Mesendoderm (in vitro differentiated cells): ENCODE results near the gene ATL1.

Experiments
- DNase-seq: peaks from one replicate; pipeline ENCODE4 v3.0.0; 2013
- H2AK5ac ChIP-seq: 2 replicates; pipeline ENCODE4 v1.6.1; 2013; ENCODE audit warnings: low read length, inconsistent platforms
- H2BK120ac ChIP-seq: 2 replicates; pipeline ENCODE4 v1.6.1; 2013; ENCODE audit warnings: low read depth, mild to moderate bottlenecking, low read length, moderate library complexity, mixed read lengths
- H2BK15ac ChIP-seq: replicated peaks from 2 replicates; pipeline ENCODE4 v1.6.1; 2013; ENCODE audit warnings: low read depth, mild to moderate bottlenecking, moderate library complexity
- H2BK5ac ChIP-seq: 2 replicates; pipeline ENCODE4 v1.6.1; 2013; ENCODE audit warnings: low read length, inconsistent platforms
- H3K18ac ChIP-seq: 2 replicates; pipeline ENCODE4 v1.6.1; 2013; ENCODE audit warnings: mild to moderate bottlenecking, low read length, mixed read lengths
- H3K23ac ChIP-seq: one replicate; pipeline ENCODE4 v1.6.1; 2013; ENCODE audit warnings: low read length
- H3K27ac ChIP-seq: 2 replicates; pipeline ENCODE4 v1.5.1; 2013; ENCODE audit warnings: low read depth, mild to moderate bottlenecking, inconsistent platforms, low read length, moderate library complexity
- H3K27me3 ChIP-seq: 2 replicates; pipeline ENCODE4 v1.6.1; 2013; ENCODE audit warnings: low read length, control low read depth, mild to moderate bottlenecking, inconsistent platforms; ENCODE audit not compliant: insufficient read depth, poor library complexity
- H3K36me3 ChIP-seq: 2 replicates; pipeline ENCODE4 v1.6.1; 2013; ENCODE audit warnings: low read length, inconsistent platforms; ENCODE audit not compliant: control insufficient read depth, insufficient read depth
- H3K4ac ChIP-seq: one replicate; pipeline ENCODE4 v1.6.1; 2013; ENCODE audit warnings: low read depth, mild to moderate bottlenecking, low read length, moderate library complexity
- H3K4me1 ChIP-seq: 2 replicates; pipeline ENCODE4 v1.6.1; 2013; ENCODE audit warnings: low read depth, low read length, inconsistent platforms; ENCODE audit not compliant: control insufficient read depth
- H3K4me2 ChIP-seq: 2 replicates; pipeline ENCODE4 v1.6.1; 2013; ENCODE audit warnings: low read length
- H3K4me3 ChIP-seq: 2 replicates; pipeline ENCODE4 v1.5.1; 2013; ENCODE audit warnings: mild to moderate bottlenecking, low read length
- H3K56ac ChIP-seq: one replicate; pipeline ENCODE4 v1.6.1; 2013; ENCODE audit warnings: low read length
- H3K79me1 ChIP-seq: 2 replicates; pipeline ENCODE4 v1.6.1; 2013; ENCODE audit warnings: low read length, inconsistent platforms
- H3K79me2 ChIP-seq: 2 replicates; pipeline ENCODE4 v1.6.1; 2013; ENCODE audit warnings: mild to moderate bottlenecking, low read length; ENCODE audit not compliant: control insufficient read depth, insufficient read depth
- H3K9ac ChIP-seq: 2 replicates; pipeline ENCODE4 v1.6.1; 2013; ENCODE audit warnings: low read length, inconsistent platforms
- H4K5ac ChIP-seq: one replicate; pipeline ENCODE4 v1.6.1; 2013; ENCODE audit warnings: low read length
- H4K8ac ChIP-seq: one replicate; pipeline ENCODE4 v1.6.1; 2013; ENCODE audit warnings: low read depth, mild to moderate bottlenecking, control low read depth, low read length, moderate library complexity
- WGBS: extraction: QIAGEN DNeasy Blood & Tissue Kit; methylation state at CpG from one replicate; pipeline ENCODE4 v1.1.7; 2013; ENCODE audit warnings: low lambda C conversion rate, missing lambda C conversion rate; ENCODE audit not compliant: insufficient coverage; ENCODE audit errors: extremely low coverage; 5-methylcytosine and 5-hydroxymethylcytosine counted together

The ATL1 gene

DNA sequence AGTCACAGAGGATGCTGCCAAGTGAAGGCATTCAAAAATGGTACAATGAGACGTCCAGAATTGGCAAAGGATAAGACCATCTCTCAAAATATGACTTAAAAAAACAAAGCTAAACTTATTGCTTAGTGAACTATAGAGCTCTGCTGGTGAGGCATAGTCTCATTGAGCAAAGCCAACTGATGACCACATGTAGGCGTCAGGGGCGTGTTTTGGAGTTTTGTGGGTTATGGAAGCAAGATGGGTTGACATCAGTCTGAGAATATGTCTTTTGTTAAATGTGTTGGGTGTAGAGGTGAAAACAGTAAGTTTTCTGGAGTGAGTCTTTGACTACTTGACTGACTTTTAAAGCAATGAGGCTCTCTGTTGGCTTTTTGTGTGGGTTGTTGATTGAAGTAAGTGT, 47.2 kb downstream of the ATL1 start:
- Histone ChIP-seq H3K27me3 (no peaks in the 10 kb centered on the region), H4K8ac (no peak overlapping the region), H3K27ac (no peak overlapping the region), H3K56ac (no peak overlapping the region), H2AK5ac (no peak overlapping the region), H3K23ac (no peak overlapping the region), H3K4me3 (no peak overlapping the region), H3K79me1 (no peaks in the 10 kb centered on the region), H3K36me3 (no peaks in the 10 kb centered on the region), H3K4ac (no peak overlapping the region), H3K79me2 (no peaks in the 10 kb centered on the region), H4K5ac (no peak overlapping the region), H3K4me1 (no peaks in the 10 kb centered on the region), H3K18ac (no peak overlapping the region), H2BK5ac (no peak overlapping the region), H3K9ac (no peak overlapping the region), H2BK15ac (no peak overlapping the region), H2BK120ac (no peak overlapping the region), H3K4me2 (no peak overlapping the region)
- DNase-seq = no peak
- no CpG with 5 or more reads among the region's 3 CpGs for WGBS

DNA sequence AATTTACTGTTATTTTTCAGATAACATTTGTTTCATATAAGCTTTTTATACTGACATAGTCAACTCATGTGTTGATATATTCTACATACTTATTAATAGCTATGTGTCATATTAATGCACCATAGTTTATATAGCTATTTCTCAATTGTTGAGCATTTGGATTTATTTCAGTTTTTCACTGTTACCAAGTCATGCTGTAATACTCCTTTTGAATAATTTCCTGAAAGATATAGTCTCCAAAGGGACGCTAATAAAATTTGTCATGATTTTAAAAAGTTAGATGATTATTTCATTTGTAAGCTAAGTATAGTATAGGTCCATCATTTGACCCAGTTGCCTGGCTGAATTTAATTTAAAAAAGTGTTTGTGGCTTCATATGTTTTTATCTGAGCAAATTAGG, 47.8 kb downstream of the ATL1 start:
- Histone ChIP-seq H3K4ac (no peak overlapping the region), H3K27ac (no peak overlapping the region), H2BK15ac (no peak overlapping the region), H3K79me2 (no peaks in the 10 kb centered on the region), H3K9ac (no peak overlapping the region), H3K4me3 (no peak overlapping the region), H3K79me1 (no peaks in the 10 kb centered on the region), H3K56ac (no peak overlapping the region), H3K4me1 (no peaks in the 10 kb centered on the region), H3K23ac (no peak overlapping the region), H2BK120ac (no peak overlapping the region), H3K4me2 (no peak overlapping the region), H4K5ac (no peak overlapping the region), H3K36me3 (no peaks in the 10 kb centered on the region), H2BK5ac (no peak overlapping the region), H4K8ac (no peak overlapping the region), H3K18ac (no peak overlapping the region), H3K27me3 (no peaks in the 10 kb centered on the region), H2AK5ac (no peak overlapping the region)
- no CpG with 5 or more reads among the region's 1 CpG for WGBS
- DNase-seq = no peak

DNA sequence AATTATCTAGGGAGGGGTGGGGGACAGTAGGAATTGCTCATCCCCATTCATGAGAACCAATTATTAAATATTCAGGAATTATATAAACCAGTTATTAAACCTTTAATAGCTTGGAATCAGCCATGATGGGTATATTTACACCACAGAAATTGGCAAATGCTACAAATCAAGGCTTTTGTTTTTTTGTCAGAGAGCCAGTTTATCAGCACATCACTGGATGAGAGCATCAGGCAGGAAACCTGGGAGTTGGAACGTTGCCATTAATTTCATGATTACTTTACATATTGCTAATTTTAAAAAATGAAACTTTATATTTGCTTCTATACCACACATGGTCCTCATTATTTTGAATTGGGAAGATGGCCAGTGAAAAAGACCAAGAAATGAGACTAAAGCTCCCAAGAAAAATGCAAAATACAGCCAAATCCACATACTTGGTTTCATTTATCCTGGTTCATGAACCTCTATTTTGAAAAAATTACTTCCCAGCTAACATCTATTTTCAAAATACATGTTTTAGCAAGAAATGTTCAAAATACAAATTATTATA, 48.4 kb downstream of the ATL1 start:
- no peak overlapping the region for H3K4me3 ChIP-seq
- H3K27me3 ChIP-seq = no peaks in the 10 kb centered on the region
- no peaks in the 10 kb centered on the region for H3K36me3 ChIP-seq
- H2BK5ac ChIP-seq = no peak overlapping the region
- no peaks in the 10 kb centered on the region for H3K4me1 ChIP-seq
- no peak overlapping the region for H3K56ac ChIP-seq
- H3K9ac ChIP-seq = no peak overlapping the region
- no peak overlapping the region for H3K4me2 ChIP-seq
- H3K79me1 ChIP-seq = no peaks in the 10 kb centered on the region
- no peak overlapping the region for H3K4ac ChIP-seq
- no peaks in the 10 kb centered on the region for H3K79me2 ChIP-seq
- H3K27ac ChIP-seq = no peak overlapping the region
- H2AK5ac ChIP-seq = no peak overlapping the region
- no peak overlapping the region for H2BK120ac ChIP-seq
- no peak overlapping the region for H4K8ac ChIP-seq
- DNase-seq = no peak
- no peak overlapping the region for H3K23ac ChIP-seq
- H3K18ac ChIP-seq = no peak overlapping the region
- H2BK15ac ChIP-seq = no peak overlapping the region
- WGBS = no CpG with 5 or more reads among the region's 1 CpG
- H4K5ac ChIP-seq = no peak overlapping the region

DNA sequence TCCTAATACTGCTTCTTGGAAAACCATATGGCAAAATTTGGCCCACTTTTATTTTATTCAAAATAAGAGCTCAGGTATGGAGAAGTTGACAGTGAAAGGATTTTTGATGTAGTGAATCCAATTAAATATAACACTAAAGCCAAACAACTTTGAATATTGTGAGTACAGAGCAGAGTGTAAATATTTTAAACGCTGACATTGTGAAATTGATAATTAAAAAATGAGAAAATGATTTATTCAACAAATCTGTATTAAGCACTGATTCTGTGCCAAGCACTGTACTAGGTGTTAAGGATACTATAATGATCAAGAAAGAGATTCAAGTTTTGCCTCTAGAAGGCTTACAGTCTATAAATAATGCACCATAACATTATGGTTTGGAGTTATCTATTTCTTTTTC, 50.5 kb downstream of the ATL1 start:
- no peaks in the 10 kb centered on the region for H3K4me1 ChIP-seq
- no peak for DNase-seq
- no peak overlapping the region for H3K9ac ChIP-seq
- no peaks in the 10 kb centered on the region for H3K79me1 ChIP-seq
- H3K4ac ChIP-seq = no peak overlapping the region
- H3K36me3 ChIP-seq = no peaks in the 10 kb centered on the region
- H3K4me3 ChIP-seq = no peak overlapping the region
- no peak overlapping the region for H2AK5ac ChIP-seq
- H3K23ac ChIP-seq = no peak overlapping the region
- no peak overlapping the region for H3K27ac ChIP-seq
- H4K8ac ChIP-seq = no peak overlapping the region
- H3K4me2 ChIP-seq = no peak overlapping the region
- H2BK15ac ChIP-seq = no peak overlapping the region
- no peak overlapping the region for H3K18ac ChIP-seq
- H4K5ac ChIP-seq = no peak overlapping the region
- H3K27me3 ChIP-seq = no peaks in the 10 kb centered on the region
- H3K79me2 ChIP-seq = no peaks in the 10 kb centered on the region
- H2BK120ac ChIP-seq = no peak overlapping the region
- WGBS = no CpG with 5 or more reads among the region's 1 CpG
- no peak overlapping the region for H3K56ac ChIP-seq
- H2BK5ac ChIP-seq = no peak overlapping the region

DNA sequence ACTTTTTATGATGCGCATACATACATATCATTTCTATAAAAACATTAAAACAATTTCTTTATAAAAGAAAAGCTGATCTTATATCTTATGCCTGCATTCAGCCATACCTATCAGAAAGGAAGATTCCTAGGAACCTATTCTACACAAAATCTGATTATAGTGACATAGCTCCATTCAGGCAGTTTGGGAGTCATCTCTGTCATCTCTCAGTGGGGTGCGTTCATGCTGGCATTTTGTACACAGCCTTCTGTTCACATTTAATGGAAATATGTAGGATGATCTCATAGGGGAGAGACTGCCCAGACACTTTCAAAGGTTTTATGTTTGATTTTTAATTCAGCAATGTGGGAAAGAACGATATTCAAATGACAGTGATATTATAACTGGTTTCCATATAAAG, 52.9 kb downstream of the ATL1 start:
- DNase-seq = no peak
- no CpG with 5 or more reads among the region's 3 CpGs for WGBS

GRCh38 chr14:50615056-50615455, 55.1 kb downstream of the ATL1 start:
- Histone ChIP-seq H3K4me3 (no peak overlapping the region), H3K4me1 (no peaks in the 10 kb centered on the region), H3K18ac (no peak overlapping the region), H3K4me2 (no peak overlapping the region), H2BK15ac (no peak overlapping the region), H4K8ac (no peak overlapping the region), H2AK5ac (no peak overlapping the region), H3K27me3 (no peaks in the 10 kb centered on the region), H2BK5ac (no peak overlapping the region), H3K79me1 (no peaks in the 10 kb centered on the region), H3K23ac (no peak overlapping the region), H3K9ac (no peak overlapping the region), H3K36me3 (no peaks in the 10 kb centered on the region), H4K5ac (no peak overlapping the region), H3K56ac (no peak overlapping the region), H3K79me2 (no peaks in the 10 kb centered on the region), H3K4ac (no peak overlapping the region), H2BK120ac (no peak overlapping the region), H3K27ac (no peak overlapping the region)
- DNase-seq = no peak
- WGBS = no CpG with 5 or more reads among the region's 4 CpGs

More for the DNA sequence above, 52.9 kb downstream of the ATL1 start:
- Histone ChIP-seq H3K36me3 (no peaks in the 10 kb centered on the region), H2AK5ac (no peak overlapping the region), H4K8ac (no peak overlapping the region), H3K27me3 (no peaks in the 10 kb centered on the region), H3K9ac (no peak overlapping the region), H2BK15ac (no peak overlapping the region), H3K79me1 (no peaks in the 10 kb centered on the region), H3K4me3 (no peak overlapping the region), H3K23ac (no peak overlapping the region), H3K4me1 (no peaks in the 10 kb centered on the region), H2BK120ac (no peak overlapping the region), H4K5ac (no peak overlapping the region), H3K27ac (no peak overlapping the region), H3K79me2 (no peaks in the 10 kb centered on the region), H3K4me2 (no peak overlapping the region), H2BK5ac (no peak overlapping the region), H3K4ac (no peak overlapping the region), H3K18ac (no peak overlapping the region), H3K56ac (no peak overlapping the region)
